ENCODE measurements around the gene GCN1. TPM values are rescaled to one million over a fixed set of nuclear protein-coding genes. Genes with fewer than 3 reads are reported as not detected.

The GCN1 gene
- total and polyA plus RNA-seq, 8 donors, result 51.8 to 89.4 (median 57.9) TPM

DNA sequence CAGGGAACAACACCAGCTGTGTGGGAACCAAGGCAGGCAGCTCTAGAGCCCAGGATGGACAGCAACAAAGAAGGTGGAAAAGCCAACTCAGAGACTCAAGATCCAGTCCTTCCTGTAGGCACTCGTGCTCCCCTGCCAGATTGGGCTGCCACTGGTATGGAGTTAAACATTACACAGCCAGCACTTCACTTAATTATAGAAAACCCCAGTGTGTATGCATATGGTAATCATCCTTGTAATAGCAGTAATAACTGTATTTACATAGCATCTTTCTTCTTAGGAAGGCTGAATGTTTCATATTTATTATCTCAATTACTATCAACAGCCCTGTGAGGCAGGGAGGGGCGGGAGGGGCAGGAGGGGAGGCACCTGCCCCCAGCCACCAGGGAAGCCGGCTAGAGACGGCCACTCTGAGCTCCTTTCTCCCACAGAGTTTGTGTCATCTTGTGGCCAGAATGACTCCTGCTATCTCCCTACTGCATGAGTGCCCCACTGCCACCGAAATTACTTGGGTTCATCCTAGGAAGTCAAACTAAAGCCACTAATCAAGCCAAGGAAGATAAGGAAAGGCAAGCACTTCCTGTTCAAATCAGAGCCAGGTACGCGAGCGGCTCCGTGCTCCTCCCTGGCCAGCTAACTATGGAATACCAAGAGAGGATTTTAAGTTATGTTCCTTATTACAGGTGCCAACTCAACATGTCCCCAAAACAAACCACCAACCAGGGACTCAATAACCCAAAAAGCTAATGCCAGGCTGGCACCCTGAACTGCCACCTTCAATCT is 62.3 kb downstream of the GCN1 start:
- Histone ChIP-seq H3K36me3 (peaks cover 0 to 100% of the 10 kb centered on the region in 2 donors), H3K27ac (no peak overlapping the region), H3K4me3 (no peak overlapping the region), H3K9me3 (no peaks in the 10 kb centered on the region), H3K27me3 (no peaks in the 10 kb centered on the region), H3K4me1 (peaks cover 2 to 5% of the 10 kb centered on the region in 2 donors)
- TF ChIP-seq CTCF (IDR thresholded peaks at IDR 0.05), result no peak
- no peak for DNase-seq
- intact Hi-C loops (cut with DNase I), result no loop called here
- ATAC-seq, result no peak

- DNase-seq (no peak), ATAC-seq (no peak)
- no peak for TF ChIP-seq CTCF (IDR thresholded peaks at IDR 0.05)
- H3K9me3 ChIP-seq, result no peaks in the 10 kb centered on the region
- H3K4me1 ChIP-seq, result peaks cover 5 to 16% of the 10 kb centered on the region in 2 donors
- H3K27me3 ChIP-seq, result no peaks in the 10 kb centered on the region
- intact Hi-C loops (cut with DNase I), result no loop called here
- H3K4me3 ChIP-seq, result no peak overlapping the region
- peaks cover 0 to 98% of the 10 kb centered on the region in 2 donors for H3K36me3 ChIP-seq
- no peak overlapping the region for H3K27ac ChIP-seq
Measured at GRCh38 chr12:120131116-120131515, 63.4 kb downstream of the GCN1 start.

- H3K4me3 ChIP-seq, result no peak overlapping the region
- H3K27ac ChIP-seq, result no peak overlapping the region
- H3K4me1 ChIP-seq, result peaks cover 5 to 22% of the 10 kb centered on the region in 2 donors
- ATAC-seq (no peak), DNase-seq (no peak)
- intact Hi-C loops (cut with DNase I), result no loop called here
- H3K9me3 ChIP-seq, result no peaks in the 10 kb centered on the region
- H3K27me3 ChIP-seq, result no peaks in the 10 kb centered on the region
- H3K36me3 ChIP-seq, result peaks cover 0 to 90% of the 10 kb centered on the region in 2 donors
- TF ChIP-seq CTCF (IDR thresholded peaks at IDR 0.05), result no peak
Measured at GRCh38 chr12:120130011-120130410, 64.5 kb downstream of the GCN1 start.

DNA sequence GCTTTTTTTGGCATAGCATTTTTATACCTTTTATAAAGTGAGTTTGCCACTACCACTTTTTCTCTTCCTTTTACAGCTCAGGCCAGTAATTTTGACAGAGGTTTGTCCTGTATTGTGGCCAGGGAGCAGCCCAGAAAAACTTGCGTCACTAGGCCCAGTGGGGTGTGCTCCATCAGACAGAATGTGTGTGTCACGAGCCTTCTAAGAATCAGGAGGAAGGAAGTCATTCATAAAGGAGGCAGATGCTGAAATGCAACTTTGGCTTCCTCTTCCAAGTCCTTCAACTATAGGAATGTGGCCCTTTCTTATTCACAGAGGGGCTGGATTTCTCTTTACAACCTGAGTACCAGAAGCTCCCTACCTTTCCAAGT is 67.9 kb downstream of the GCN1 start:
- peak overlapping the region; percentile 70 to 80 for H3K27ac ChIP-seq
- no peaks in the 10 kb centered on the region for H3K9me3 ChIP-seq
- H3K27me3 ChIP-seq, result no peaks in the 10 kb centered on the region
- intact Hi-C loops (cut with DNase I), result no loop called here
- no peak for TF ChIP-seq CTCF (IDR thresholded peaks at IDR 0.05)
- peaks cover 5 to 26% of the 10 kb centered on the region in 2 donors for H3K4me1 ChIP-seq
- peak in 1 of 4 donors; percentile 71 for DNase-seq
- peak; percentile 77 for ATAC-seq
- H3K36me3 ChIP-seq, result peaks cover 0 to 56% of the 10 kb centered on the region in 2 donors
- H3K4me3 ChIP-seq, result no peak overlapping the region

GRCh38 chr12:120125792-120126634 is 68.5 kb downstream of the GCN1 start:
- H3K9me3 ChIP-seq, result no peaks in the 10 kb centered on the region
- H3K4me3 ChIP-seq, result no peak overlapping the region
- H3K36me3 ChIP-seq, result peaks cover 0 to 50% of the 10 kb centered on the region in 2 donors
- intact Hi-C loops (cut with DNase I), result no loop called here
- H3K27me3 ChIP-seq, result no peaks in the 10 kb centered on the region
- DNase-seq (no peak), ATAC-seq (peak; percentile 15)
- peaks cover 5 to 28% of the 10 kb centered on the region in 2 donors for H3K4me1 ChIP-seq
- H3K27ac ChIP-seq, result peak overlapping the region; percentile 70 to 80
- TF ChIP-seq CTCF (IDR thresholded peaks at IDR 0.05), result no peak
